ENCODE results near the gene CNTN6.

Gene CNTN6

DNA sequence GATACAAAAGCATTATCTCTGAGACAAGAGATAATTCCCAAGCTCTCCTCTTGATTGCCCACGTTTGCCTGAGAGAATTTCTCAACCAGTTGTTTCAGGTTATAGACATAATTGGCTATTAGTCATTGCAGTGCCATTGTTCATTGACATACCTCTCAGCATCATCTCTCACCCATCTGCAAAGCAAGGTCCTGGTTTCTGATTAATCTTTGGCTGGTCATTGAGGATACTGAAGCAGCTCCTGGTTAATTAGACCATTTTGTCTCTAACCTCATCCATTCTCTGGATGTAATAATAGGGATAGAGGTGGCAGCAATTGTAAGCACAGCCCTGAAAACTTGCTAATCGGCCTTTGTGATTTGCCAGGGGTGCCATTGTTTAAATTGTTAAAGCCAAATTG is 104.2 kb downstream of the CNTN6 start:
- DNase-seq (ENCODE audit: insufficient read length, low spot score) (no peak), FAIRE-seq (no peak)
- TF ChIP-seq POLR2AphosphoS5 (IDR thresholded peaks at IDR 0.05; ENCODE audit: low read depth, low read length) (no peak), POU2F2 (IDR thresholded peaks at IDR 0.05; ENCODE audit: low read depth, low read length) (no peak), PAX5 (IDR thresholded peaks at IDR 0.05; ENCODE audit: insufficient read depth, low read length, severe bottlenecking) (no peak), POLR2A (IDR thresholded peaks at IDR 0.05; ENCODE audit: low read depth, low read length) (no peak), TAF1 (IDR thresholded peaks at IDR 0.05; ENCODE audit: low read depth, low read length) (no peak), SPI1 (IDR thresholded peaks at IDR 0.05; ENCODE audit: low read depth, low read length) (no peak)

DNA sequence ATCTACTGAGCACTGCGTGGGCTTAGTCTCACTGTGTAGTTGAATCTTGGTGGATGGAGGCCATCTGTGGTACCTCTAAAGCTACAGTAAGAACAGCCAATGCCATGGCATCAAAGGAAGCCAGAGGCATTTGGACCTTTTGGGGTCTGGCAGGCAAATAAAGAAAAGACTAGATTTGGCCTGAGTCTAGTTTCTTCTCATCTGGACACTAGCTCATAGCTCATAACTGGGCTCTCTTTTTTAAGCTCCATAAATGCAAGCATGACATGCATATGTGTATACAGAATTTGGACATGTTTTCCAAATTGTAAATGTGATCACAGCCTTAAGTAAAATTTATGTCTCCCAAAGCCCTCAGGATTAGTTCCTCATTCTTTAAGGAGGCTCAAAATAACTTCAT is 107.5 kb downstream of the CNTN6 start:
- TF ChIP-seq PAX5 (IDR thresholded peaks at IDR 0.05; ENCODE audit: insufficient read depth, low read length, severe bottlenecking) (no peak), POU2F2 (IDR thresholded peaks at IDR 0.05; ENCODE audit: low read depth, low read length) (no peak), POLR2AphosphoS5 (IDR thresholded peaks at IDR 0.05; ENCODE audit: low read depth, low read length) (no peak), POLR2A (IDR thresholded peaks at IDR 0.05; ENCODE audit: low read depth, low read length) (no peak), SPI1 (IDR thresholded peaks at IDR 0.05; ENCODE audit: low read depth, low read length) (no peak), TAF1 (IDR thresholded peaks at IDR 0.05; ENCODE audit: low read depth, low read length) (no peak)
- FAIRE-seq (no peak), DNase-seq (ENCODE audit: insufficient read length, low spot score) (no peak)

DNA sequence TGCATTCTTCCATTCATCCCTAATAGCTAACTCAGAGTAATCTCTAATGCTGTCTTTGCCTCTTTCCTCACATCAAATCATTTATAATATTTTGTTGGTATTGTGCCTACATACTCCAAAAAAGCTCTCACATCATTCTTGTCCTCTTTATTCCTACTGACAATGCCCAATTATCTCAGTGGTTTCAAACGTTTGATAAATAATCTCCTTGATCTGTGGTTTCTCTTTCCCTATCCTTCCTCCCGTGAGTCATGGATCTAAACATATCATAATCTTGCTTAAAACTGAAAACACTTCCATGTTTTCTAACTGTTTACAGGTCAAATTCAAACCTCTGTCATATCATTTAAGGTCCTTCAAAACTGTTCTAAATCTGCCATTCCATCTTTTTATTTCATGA is 115.1 kb downstream of the CNTN6 start:
- FAIRE-seq (no peak), DNase-seq (ENCODE audit: insufficient read length, low spot score) (no peak)
- TF ChIP-seq SPI1 (IDR thresholded peaks at IDR 0.05; ENCODE audit: low read depth, low read length), result no peak
- TF ChIP-seq POLR2AphosphoS5 (IDR thresholded peaks at IDR 0.05; ENCODE audit: low read depth, low read length), result no peak
- no peak for TF ChIP-seq POLR2A (IDR thresholded peaks at IDR 0.05; ENCODE audit: low read depth, low read length)
- TF ChIP-seq TAF1 (IDR thresholded peaks at IDR 0.05; ENCODE audit: low read depth, low read length), result no peak
- no peak for TF ChIP-seq POU2F2 (IDR thresholded peaks at IDR 0.05; ENCODE audit: low read depth, low read length)
- TF ChIP-seq PAX5 (IDR thresholded peaks at IDR 0.05; ENCODE audit: insufficient read depth, low read length, severe bottlenecking), result no peak

DNA sequence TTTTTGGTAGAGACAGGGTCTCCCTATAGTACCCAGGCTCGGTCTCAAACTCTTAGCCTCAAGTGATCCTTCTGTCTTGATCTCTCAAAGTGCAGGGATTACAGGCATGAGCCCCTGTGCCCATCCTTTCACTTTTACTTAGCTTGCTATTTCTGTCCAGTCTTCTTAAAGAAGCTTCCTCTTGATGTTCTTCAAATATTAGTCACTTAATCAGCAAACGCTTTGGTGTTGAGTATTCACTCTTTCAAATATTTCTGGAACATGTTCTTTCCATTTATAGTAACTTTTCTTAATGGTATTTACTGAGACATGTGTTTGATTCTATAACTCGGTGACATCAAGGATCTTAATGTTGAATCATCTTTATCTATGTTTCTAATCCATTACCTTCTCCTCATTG is 122.1 kb downstream of the CNTN6 start:
- DNase-seq (ENCODE audit: insufficient read length, low spot score) (no peak), FAIRE-seq (no peak)
- no peak for TF ChIP-seq POLR2A (IDR thresholded peaks at IDR 0.05; ENCODE audit: low read depth, low read length)
- TF ChIP-seq POU2F2 (IDR thresholded peaks at IDR 0.05; ENCODE audit: low read depth, low read length), result no peak
- no peak for TF ChIP-seq POLR2AphosphoS5 (IDR thresholded peaks at IDR 0.05; ENCODE audit: low read depth, low read length)
- no peak for TF ChIP-seq PAX5 (IDR thresholded peaks at IDR 0.05; ENCODE audit: insufficient read depth, low read length, severe bottlenecking)
- no peak for TF ChIP-seq SPI1 (IDR thresholded peaks at IDR 0.05; ENCODE audit: low read depth, low read length)
- no peak for TF ChIP-seq TAF1 (IDR thresholded peaks at IDR 0.05; ENCODE audit: low read depth, low read length)

DNA sequence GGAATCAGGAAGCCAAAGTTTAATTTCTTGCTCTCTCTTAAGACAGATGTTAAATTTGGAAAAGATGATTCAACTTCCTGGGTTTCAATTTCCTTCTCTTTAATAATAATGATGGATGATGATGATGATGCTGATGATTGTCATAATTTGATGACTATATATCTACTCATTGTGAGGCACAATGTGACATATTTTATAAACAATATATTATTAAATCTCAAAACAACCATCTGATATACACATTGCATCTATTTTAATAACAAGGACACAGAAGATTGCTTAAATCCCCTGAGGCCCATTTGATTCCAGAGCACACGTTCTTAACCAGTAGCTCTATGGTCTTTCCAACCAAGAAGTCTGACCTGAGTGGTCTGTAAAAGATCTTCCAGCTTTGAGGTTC is 124.0 kb downstream of the CNTN6 start:
- no peak for DNase-seq (ENCODE audit: insufficient read length, low spot score)
- FAIRE-seq, result no peak
- TF ChIP-seq POU2F2 (IDR thresholded peaks at IDR 0.05; ENCODE audit: low read depth, low read length), result no peak
- no peak for TF ChIP-seq SPI1 (IDR thresholded peaks at IDR 0.05; ENCODE audit: low read depth, low read length)
- no peak for TF ChIP-seq POLR2A (IDR thresholded peaks at IDR 0.05; ENCODE audit: low read depth, low read length)
- TF ChIP-seq TAF1 (IDR thresholded peaks at IDR 0.05; ENCODE audit: low read depth, low read length), result no peak
- no peak for TF ChIP-seq PAX5 (IDR thresholded peaks at IDR 0.05; ENCODE audit: insufficient read depth, low read length, severe bottlenecking)

DNA sequence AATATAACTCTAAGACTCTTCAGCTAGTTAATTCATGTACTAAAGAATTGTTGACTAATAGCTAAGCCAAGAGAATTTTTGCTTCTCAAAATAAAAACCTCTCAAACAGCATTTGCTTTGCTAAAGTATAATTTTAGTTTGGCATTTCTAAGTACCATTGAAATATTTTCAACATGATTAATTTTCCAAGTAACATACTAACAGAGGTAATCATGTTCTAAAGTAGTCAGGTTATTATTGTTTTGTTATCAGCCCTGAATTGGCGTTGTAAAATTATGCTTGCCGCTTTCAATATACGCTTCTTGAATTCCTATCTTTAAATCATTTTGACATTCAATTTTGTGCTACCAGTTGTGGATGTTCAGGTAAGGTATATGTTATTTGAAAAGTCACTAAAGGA is 134.3 kb downstream of the CNTN6 start:
- TF ChIP-seq POLR2AphosphoS5 (IDR thresholded peaks at IDR 0.05; ENCODE audit: low read depth, low read length) (no peak), TAF1 (IDR thresholded peaks at IDR 0.05; ENCODE audit: low read depth, low read length) (no peak), PAX5 (IDR thresholded peaks at IDR 0.05; ENCODE audit: insufficient read depth, low read length, severe bottlenecking) (no peak), SPI1 (IDR thresholded peaks at IDR 0.05; ENCODE audit: low read depth, low read length) (no peak), POU2F2 (IDR thresholded peaks at IDR 0.05; ENCODE audit: low read depth, low read length) (no peak), POLR2A (IDR thresholded peaks at IDR 0.05; ENCODE audit: low read depth, low read length) (no peak)
- DNase-seq (ENCODE audit: insufficient read length, low spot score) (no peak), FAIRE-seq (no peak)

DNA sequence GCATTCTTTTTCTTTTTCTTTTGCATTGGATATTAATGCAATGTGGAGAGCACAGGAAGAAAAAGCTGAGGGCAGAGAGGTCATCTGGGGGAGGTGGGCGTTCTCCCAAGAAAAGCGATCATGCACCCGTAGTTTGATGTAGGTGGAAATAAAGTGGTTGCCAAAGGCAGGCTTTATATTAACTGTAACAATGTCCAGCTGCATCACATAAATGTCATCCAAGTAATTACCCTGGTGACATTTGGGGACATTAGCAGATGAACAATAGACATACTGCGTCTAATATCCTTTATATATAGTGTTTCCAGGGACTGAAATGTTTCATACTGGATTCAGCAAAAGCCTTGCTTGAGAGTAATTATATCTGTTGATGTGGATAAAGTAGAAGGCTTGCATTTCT is 135.5 kb downstream of the CNTN6 start:
- no peak for FAIRE-seq
- no peak for TF ChIP-seq POU2F2 (IDR thresholded peaks at IDR 0.05; ENCODE audit: low read depth, low read length)
- TF ChIP-seq SPI1 (IDR thresholded peaks at IDR 0.05; ENCODE audit: low read depth, low read length), result no peak
- TF ChIP-seq POLR2A (IDR thresholded peaks at IDR 0.05; ENCODE audit: low read depth, low read length), result no peak
- TF ChIP-seq TAF1 (IDR thresholded peaks at IDR 0.05; ENCODE audit: low read depth, low read length), result no peak
- no peak for TF ChIP-seq PAX5 (IDR thresholded peaks at IDR 0.05; ENCODE audit: insufficient read depth, low read length, severe bottlenecking)
- TF ChIP-seq POLR2AphosphoS5 (IDR thresholded peaks at IDR 0.05; ENCODE audit: low read depth, low read length), result no peak
- no peak for DNase-seq (ENCODE audit: insufficient read length, low spot score)

DNA sequence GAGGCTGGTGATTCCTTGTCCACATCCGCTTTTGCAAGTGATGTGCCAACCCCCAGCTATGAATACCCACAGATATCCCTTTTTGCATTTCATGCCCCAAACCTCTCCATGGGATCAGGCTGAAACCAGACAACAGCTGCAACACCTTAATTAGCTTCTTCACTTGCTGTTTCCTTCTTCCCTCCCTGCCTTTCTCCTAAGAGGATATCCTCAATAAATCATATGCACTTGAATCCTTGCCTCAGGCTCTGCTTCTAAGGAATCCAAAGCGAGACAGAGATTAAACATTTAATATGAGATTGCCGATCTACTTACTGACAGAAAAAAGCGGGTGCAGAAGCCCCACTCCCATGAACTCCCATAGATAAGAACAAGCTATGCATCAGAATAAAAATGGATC is 138.1 kb downstream of the CNTN6 start:
- FAIRE-seq (no peak), DNase-seq (ENCODE audit: insufficient read length, low spot score) (no peak)
- no peak for TF ChIP-seq POLR2A (IDR thresholded peaks at IDR 0.05; ENCODE audit: low read depth, low read length)
- no peak for TF ChIP-seq SPI1 (IDR thresholded peaks at IDR 0.05; ENCODE audit: low read depth, low read length)
- TF ChIP-seq TAF1 (IDR thresholded peaks at IDR 0.05; ENCODE audit: low read depth, low read length), result no peak
- no peak for TF ChIP-seq POU2F2 (IDR thresholded peaks at IDR 0.05; ENCODE audit: low read depth, low read length)
- no peak for TF ChIP-seq POLR2AphosphoS5 (IDR thresholded peaks at IDR 0.05; ENCODE audit: low read depth, low read length)
- no peak for TF ChIP-seq PAX5 (IDR thresholded peaks at IDR 0.05; ENCODE audit: insufficient read depth, low read length, severe bottlenecking)

DNA sequence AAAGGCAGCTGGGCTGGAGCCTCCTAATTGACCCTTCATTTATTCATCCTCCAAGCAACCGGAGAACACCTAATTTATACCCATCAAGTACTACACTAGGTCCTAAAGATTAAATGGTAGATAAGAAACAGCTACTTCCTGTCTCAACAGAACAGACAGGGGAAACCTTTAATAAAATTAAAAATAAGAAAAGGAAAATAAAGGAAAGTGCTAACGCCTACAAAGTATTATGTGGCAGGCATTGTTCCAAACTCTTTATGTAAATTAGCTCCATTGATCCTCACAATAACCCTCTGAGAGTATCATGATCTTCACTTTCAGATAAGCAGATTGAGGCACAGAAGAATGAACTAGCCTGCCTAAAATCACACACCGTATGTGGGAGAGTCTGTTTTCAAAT is 139.5 kb downstream of the CNTN6 start:
- no peak for TF ChIP-seq POLR2A (IDR thresholded peaks at IDR 0.05; ENCODE audit: low read depth, low read length)
- TF ChIP-seq PAX5 (IDR thresholded peaks at IDR 0.05; ENCODE audit: insufficient read depth, low read length, severe bottlenecking), result no peak
- TF ChIP-seq POLR2AphosphoS5 (IDR thresholded peaks at IDR 0.05; ENCODE audit: low read depth, low read length), result no peak
- TF ChIP-seq TAF1 (IDR thresholded peaks at IDR 0.05; ENCODE audit: low read depth, low read length), result no peak
- TF ChIP-seq SPI1 (IDR thresholded peaks at IDR 0.05; ENCODE audit: low read depth, low read length), result no peak
- TF ChIP-seq POU2F2 (IDR thresholded peaks at IDR 0.05; ENCODE audit: low read depth, low read length), result no peak
- FAIRE-seq (no peak), DNase-seq (ENCODE audit: insufficient read length, low spot score) (no peak)

DNA sequence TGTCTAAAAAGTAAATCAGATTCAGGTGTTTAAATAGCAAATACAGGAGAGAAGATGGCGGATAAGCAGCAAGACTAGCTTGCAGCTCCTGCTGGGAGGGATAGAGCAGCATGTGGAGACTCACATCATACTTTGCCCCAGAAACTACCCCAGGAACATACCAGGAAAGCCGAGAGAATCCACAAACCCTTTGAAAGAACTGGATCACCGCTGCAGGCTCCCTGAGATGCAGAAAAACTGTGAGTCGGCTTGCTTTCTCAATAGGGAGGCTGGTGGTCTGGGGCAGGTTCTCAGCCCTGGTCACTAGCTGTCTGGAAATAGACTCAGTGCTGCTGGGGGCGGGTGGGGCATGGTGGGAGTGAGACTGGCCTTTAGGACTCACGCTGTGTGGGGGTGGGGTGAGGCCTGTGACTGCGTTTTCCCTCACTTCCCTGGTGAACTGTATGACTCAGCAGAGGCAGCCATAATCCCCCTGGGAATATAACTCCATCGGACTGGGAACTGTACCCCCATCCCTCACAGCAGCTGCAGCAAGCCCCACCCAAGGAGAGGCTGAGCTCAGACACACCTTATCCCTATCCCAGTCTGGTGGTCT is 142.8 kb downstream of the CNTN6 start:
- TF ChIP-seq POU2F2 (IDR thresholded peaks at IDR 0.05; ENCODE audit: low read depth, low read length) (no peak), POLR2AphosphoS5 (IDR thresholded peaks at IDR 0.05; ENCODE audit: low read depth, low read length) (no peak), TAF1 (IDR thresholded peaks at IDR 0.05; ENCODE audit: low read depth, low read length) (no peak), SPI1 (IDR thresholded peaks at IDR 0.05; ENCODE audit: low read depth, low read length) (no peak), POLR2A (IDR thresholded peaks at IDR 0.05; ENCODE audit: low read depth, low read length) (no peak), PAX5 (IDR thresholded peaks at IDR 0.05; ENCODE audit: insufficient read depth, low read length, severe bottlenecking) (no peak)
- DNase-seq (ENCODE audit: insufficient read length, low spot score) (no peak), FAIRE-seq (no peak)

Data from GM12891 (cell line).